IMR-90 (cell line): Measurements from ENCODE around the gene EGFL7. TPM values are rescaled to one million over a fixed set of nuclear protein-coding genes. Genes with fewer than 3 reads are reported as not detected.

Experiments
- ATAC-seq: fragments of 200-7000 bp; cut with Tn5 transposase; 2 replicates; pipeline ENCODE4 v1.9.1; 2020; ENCODE audit warnings: low read depth, mild to moderate bottlenecking, moderate library complexity
- BruUV-seq: library from RNA; stranded (reverse); fragments of 400-500 nt; replicated peaks from 2 replicates; lab custom pipeline; 2021; lab: Mats Ljungman, UMichigan
- CTCF ChIA-PET: fragments of 300-600 bp; formaldehyde crosslinking; extraction: SDS; loops from one replicate; lab custom pipeline; 2021; ENCODE audit warnings: antibody characterized with exemption; lab: Yijun Ruan, JAX
- POLR2A ChIA-PET: fragments of 300-600 bp; sonication (Branson Sonifier 250); formaldehyde crosslinking; loops from one replicate; lab custom pipeline; 2022; ENCODE audit warnings: antibody characterized with exemption; ENCODE audit not compliant: unreplicated experiment; lab: Charles Lee
- DNase-seq: peaks from one replicate; pipeline ENCODE4 v3.0.0; 2013
- H2AFZ ChIP-seq: replicated peaks from 2 replicates; pipeline ENCODE3; 2013; ENCODE audit warnings: low read length, mild to moderate bottlenecking; ENCODE audit not compliant: poor library complexity
- H2AK5ac ChIP-seq: 2 replicates; pipeline ENCODE4 v1.6.1; 2013; ENCODE audit warnings: low read depth, low read length, inconsistent platforms
- H2AK9ac ChIP-seq: replicated peaks from 2 replicates; pipeline ENCODE3; 2013; ENCODE audit warnings: mild to moderate bottlenecking, low read depth, low read length, moderate library complexity; ENCODE audit not compliant: poor library complexity
- H2BK120ac ChIP-seq: 2 replicates; pipeline ENCODE4 v1.6.1; 2013; ENCODE audit warnings: low read depth, low read length, inconsistent platforms
- H2BK15ac ChIP-seq: 3 replicates; pipeline ENCODE4 v1.6.1; 2013; ENCODE audit warnings: low read depth, low read length, inconsistent platforms
- H2BK20ac ChIP-seq: 2 replicates; pipeline ENCODE4 v1.6.1; 2013; ENCODE audit warnings: low read depth, mild to moderate bottlenecking, inconsistent platforms, low read length, moderate library complexity
- H2BK5ac ChIP-seq: 2 replicates; pipeline ENCODE4 v1.6.1; 2013; ENCODE audit warnings: mild to moderate bottlenecking, low read depth, low read length, inconsistent platforms; ENCODE audit not compliant: poor library complexity, severe bottlenecking
- H3K14ac ChIP-seq: replicated peaks from 2 replicates; pipeline ENCODE4 v1.6.1; 2013; ENCODE audit warnings: low read depth, low read length, inconsistent platforms
- H3K18ac ChIP-seq: 2 replicates; pipeline ENCODE4 v1.6.1; 2013; ENCODE audit warnings: low read depth, low read length, control low read depth
- H3K23ac ChIP-seq: 2 replicates; pipeline ENCODE4 v1.6.1; 2013; ENCODE audit warnings: low read depth, low read length, inconsistent platforms
- H3K27ac ChIP-seq: 2 replicates; pipeline ENCODE4 v1.5.1; 2013; ENCODE audit warnings: mild to moderate bottlenecking, control low read depth, low read length; ENCODE audit not compliant: insufficient read depth
- H3K27me3 ChIP-seq: 2 replicates; pipeline ENCODE4 v1.6.1; 2013; ENCODE audit warnings: low read length; ENCODE audit not compliant: control insufficient read depth, insufficient read depth
- H3K36me3 ChIP-seq: 2 replicates; pipeline ENCODE4 v1.6.1; 2013; ENCODE audit warnings: low read length, mixed read lengths; ENCODE audit not compliant: control insufficient read depth, insufficient read depth
- H3K4ac ChIP-seq: 2 replicates; pipeline ENCODE4 v1.6.1; 2013; ENCODE audit warnings: low read depth, low read length, inconsistent platforms
- H3K4me1 ChIP-seq: 2 replicates; pipeline ENCODE4 v1.6.1; 2013; ENCODE audit warnings: low read length, mixed read lengths; ENCODE audit not compliant: control insufficient read depth, insufficient read depth
- H3K4me2 ChIP-seq: 2 replicates; pipeline ENCODE4 v1.6.1; 2013; ENCODE audit warnings: low read depth, mild to moderate bottlenecking, control low read depth, low read length, moderate library complexity
- H3K4me3 ChIP-seq: 2 replicates; pipeline ENCODE4 v1.5.1; 2013; ENCODE audit warnings: low read depth, mild to moderate bottlenecking, control low read depth, low read length, moderate library complexity; ENCODE audit not compliant: insufficient read depth
- H3K56ac ChIP-seq: 2 replicates; pipeline ENCODE4 v1.6.1; 2013; ENCODE audit warnings: low read length, inconsistent platforms; ENCODE audit not compliant: insufficient read depth; ENCODE audit errors: extremely low read depth
- H3K79me1 ChIP-seq, 2 experiments: 2 replicates each; pipeline ENCODE4 v1.6.1; 2013; ENCODE audit warnings: low read length in 2 of 2, inconsistent platforms in 1 of 2, low read depth in 1 of 2
- H3K9ac ChIP-seq: 2 replicates; pipeline ENCODE4 v1.6.1; 2013; ENCODE audit warnings: low read depth, low read length, control low read depth
- H3K9me1 ChIP-seq: 2 replicates; pipeline ENCODE4 v1.6.1; 2013; ENCODE audit warnings: low read length, inconsistent platforms; ENCODE audit not compliant: insufficient read depth
- H3K9me3 ChIP-seq: 2 replicates; pipeline ENCODE4 v1.6.1; 2013; ENCODE audit warnings: low read length; ENCODE audit not compliant: control insufficient read depth, insufficient read depth
- H4K20me1 ChIP-seq: 2 replicates; pipeline ENCODE4 v1.6.1; 2013; ENCODE audit warnings: low read length, inconsistent platforms; ENCODE audit not compliant: insufficient read depth
- H4K5ac ChIP-seq: 2 replicates; pipeline ENCODE4 v1.6.1; 2013; ENCODE audit warnings: mild to moderate bottlenecking, low read depth, low read length, control low read depth
- H4K8ac ChIP-seq, 2 experiments: 2 replicates each; pipeline ENCODE4 v1.6.1; 2013; ENCODE audit warnings: low read depth in 2 of 2, low read length in 2 of 2, control low read depth in 1 of 2, inconsistent platforms in 1 of 2
- H4K91ac ChIP-seq: 2 replicates; pipeline ENCODE4 v1.6.1; 2013; ENCODE audit warnings: low read depth, low read length, inconsistent platforms; ENCODE audit not compliant: insufficient read depth
- BHLHE40 ChIP-seq: fragments of 150-350 bp; IDR thresholded peaks from 2 replicates; pipeline ENCODE4 v1.6.1; 2016; ENCODE audit warnings: mild to moderate bottlenecking, low read depth, low read length
- CEBPB ChIP-seq: IDR thresholded peaks from 2 replicates; pipeline ENCODE4 v1.6.1; 2012; ENCODE audit warnings: low read depth, low read length, improper control_type of control experiment
- CHD1 ChIP-seq: IDR thresholded peaks from 2 replicates; pipeline ENCODE4 v1.6.1; 2012; ENCODE audit warnings: low read depth, low read length, improper control_type of control experiment
- CTCF ChIP-seq: conservative IDR thresholded peaks from 2 replicates; pipeline ENCODE4 v1.5.1; 2012; ENCODE audit warnings: mild to moderate bottlenecking, low read depth, low read length, improper control_type of control experiment
- ELK1 ChIP-seq: fragments of 150-350 bp; IDR thresholded peaks from 2 replicates; pipeline ENCODE4 v1.6.1; 2016; ENCODE audit warnings: low read depth, mild to moderate bottlenecking, low read length, moderate library complexity, borderline replicate concordance
- FOS ChIP-seq: fragments of 150-350 bp; IDR thresholded peaks from 2 replicates; pipeline ENCODE4 v1.6.1; 2016; ENCODE audit warnings: low read depth, low read length
- MAFK ChIP-seq: IDR thresholded peaks from 2 replicates; pipeline ENCODE4 v1.6.1; 2012; ENCODE audit warnings: low read depth, low read length, improper control_type of control experiment
- MAZ ChIP-seq: IDR thresholded peaks from 2 replicates; pipeline ENCODE4 v1.6.1; 2012; ENCODE audit warnings: low read depth, mild to moderate bottlenecking, low read length, improper control_type of control experiment, moderate library complexity, borderline replicate concordance
- MXI1 ChIP-seq: IDR thresholded peaks from 2 replicates; pipeline ENCODE4 v1.6.1; 2012; ENCODE audit warnings: low read depth, mild to moderate bottlenecking, low read length, moderate library complexity, borderline replicate concordance
- NFE2L2 ChIP-seq: fragments of 150-350 bp; IDR thresholded peaks from 2 replicates; pipeline ENCODE4 v1.6.1; 2016; ENCODE audit warnings: low read depth, mild to moderate bottlenecking, low read length
- POLR2A ChIP-seq: IDR thresholded peaks from 2 replicates; pipeline ENCODE4 v1.6.1; 2012; ENCODE audit warnings: mild to moderate bottlenecking, low read depth, low read length
- RAD21 ChIP-seq: IDR thresholded peaks from 2 replicates; pipeline ENCODE4 v1.6.1; 2012; ENCODE audit warnings: low read length, improper control_type of control experiment
- RCOR1 ChIP-seq: IDR thresholded peaks from 2 replicates; pipeline ENCODE4 v1.6.1; 2012; ENCODE audit warnings: mild to moderate bottlenecking, low read length, improper control_type of control experiment; ENCODE audit not compliant: insufficient replicate concordance
- RFX5 ChIP-seq: IDR thresholded peaks from 2 replicates; pipeline ENCODE4 v1.8.0; 2012; ENCODE audit warnings: low read depth, mild to moderate bottlenecking, low read length, moderate library complexity
- SMC3 ChIP-seq: fragments of 150-350 bp; IDR thresholded peaks from 2 replicates; pipeline ENCODE4 v1.6.1; 2016; ENCODE audit warnings: low read depth, mild to moderate bottlenecking, antibody characterized with exemption, low read length, moderate library complexity
- USF2 ChIP-seq: fragments of 150-350 bp; IDR thresholded peaks from 2 replicates; pipeline ENCODE4 v1.6.1; 2017; ENCODE audit warnings: mild to moderate bottlenecking, antibody characterized with exemption, low read length, low read depth
- WGBS, 2 experiments: methylation state at CpG; one replicate each; pipeline versions ENCODE4 v1.1.5 to v1.1.7; 2013; ENCODE audit warnings: missing lambda C conversion rate in 2 of 2; ENCODE audit not compliant: insufficient read length in 1 of 2; ENCODE audit errors: extremely low coverage in 2 of 2; 5-methylcytosine and 5-hydroxymethylcytosine counted together
- dilution Hi-C: fragments of 300-500 bp; cut with HindIII; formaldehyde crosslinking; loops from one replicate; pipeline ENCODE4 v1.14.3; 2018; ENCODE audit warnings: low sequenced_read_pairs; ENCODE audit not compliant: unreplicated experiment
- in situ Hi-C: fragments of 300-500 bp; cut with MboI; formaldehyde crosslinking; loops from 3 replicates; pipeline ENCODE4 v1.14.3; 2019; ENCODE audit warnings: low sequenced_read_pairs, inconsistent platforms, mixed read lengths
- intact Hi-C: fragments of 100-400 bp; cut with micrococcal nuclease; formaldehyde crosslinking; loops from 2 replicates; pipeline ENCODE4 v1.10.0; 2022
- polyA plus RNA-seq, 3 experiments: library from polyadenylated mRNA; depleted of rRNA; stranded (reverse); fragments of >200 nt; gene quantifications; 2 replicates each; pipeline ENCODE4 v1.2.3, GENCODE V29; 2012; ENCODE audit warnings: low replicate concordance in 1 of 3
- total RNA-seq: library from RNA; depleted of rRNA; stranded (reverse); fragments of >200 nt; gene quantifications from 2 replicates; pipeline ENCODE4 v1.2.3, GENCODE V29; 2012

The EGFL7 gene
- total and polyA plus RNA-seq, 2 of the 4 experiments (the other 2 are of a cell fraction), result 2.2 to 10.4 TPM

- 81% methylated on average over 4 of the region's 15 CpGs; no CpG with 5 or more reads in 1 of the 2 experiments for WGBS, 2 experiments
- Histone ChIP-seq H3K9me1 (no peaks in the 10 kb centered on the region), H2BK15ac (no peak overlapping the region), H3K27ac (no peak overlapping the region), H2AK9ac (peak overlapping the region; percentile 25), H2BK5ac (no peak overlapping the region), H3K23ac (no peak overlapping the region), H4K8ac (no peak overlapping the region), H4K20me1 (peaks cover 16% of the 10 kb centered on the region; the same call in 1 of the 2 replicates), H3K14ac (no peak overlapping the region), H3K4me3 (no peak overlapping the region), H2BK120ac (no peak overlapping the region), H3K4me2 (no peak overlapping the region), H2AFZ (no peak overlapping the region), H3K79me1 (peaks cover 18 to 42% of the 10 kb centered on the region in 2 experiments), H3K4me1 (peaks cover 4% of the 10 kb centered on the region), H3K18ac (no peak overlapping the region), H3K27me3 (no peaks in the 10 kb centered on the region; the same call in 1 of the 2 replicates), H3K9ac (no peak overlapping the region), H3K4ac (no peak overlapping the region), H4K5ac (no peak overlapping the region), H3K56ac (no peak overlapping the region), H3K36me3 (no peaks in the 10 kb centered on the region), H2AK5ac (no peak overlapping the region), H3K9me3 (no peaks in the 10 kb centered on the region), H2BK20ac (no peak overlapping the region), H4K91ac (no peak overlapping the region)
- dilution Hi-C loops (no loop called here), intact Hi-C loops (no loop called here), in situ Hi-C loops (no loop called here)
- ATAC-seq, result no peak
- ChIA-PET POLR2A (no interaction called here), CTCF (no interaction called here)
- no TSS peak for BruUV-seq
- TF ChIP-seq MAZ (no peak), FOS (no peak), RCOR1 (no peak), MAFK (no peak), MXI1 (no peak), ELK1 (no peak), CEBPB (no peak), POLR2A (no peak), SMC3 (no peak), BHLHE40 (no peak), CTCF (no peak), CHD1 (no peak), NFE2L2 (no peak), RAD21 (no peak), RFX5 (no peak), USF2 (no peak)
- DNase-seq, result no peak
Measured at GRCh38 chr9:136684339-136684738, 21.6 kb downstream of the EGFL7 start.
